ENCODE results near the gene CNOT6L. TPM values are rescaled to one million over a fixed set of nuclear protein-coding genes. Genes with fewer than 3 reads are reported as not detected.

Gene CNOT6L
- total RNA-seq, 1 donor from 2014 or later, result 15.8 TPM

DNA sequence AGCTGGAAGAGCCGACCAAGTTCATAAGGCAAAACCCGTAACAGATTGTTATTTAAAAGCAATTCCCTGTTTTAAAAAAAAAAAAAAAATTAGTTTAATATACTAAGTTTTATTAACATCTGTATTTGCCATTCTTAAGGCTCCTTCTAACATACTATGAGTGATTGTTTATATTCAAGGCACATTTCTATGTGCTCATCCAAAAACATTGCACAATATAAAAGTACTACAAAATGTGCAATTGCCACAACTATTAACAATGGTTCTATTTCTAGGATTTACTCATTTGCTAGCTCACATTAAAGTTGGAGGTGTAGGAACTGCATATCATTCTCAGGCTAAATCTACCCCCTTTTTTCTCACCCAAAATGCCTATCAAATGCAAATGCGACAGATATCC is 46.1 kb downstream of the CNOT6L start:
- H3K4me3 ChIP-seq (ENCODE audit: low read depth, low read length), result no peak overlapping the region
- TF ChIP-seq CTCF (IDR thresholded peaks at IDR 0.05; ENCODE audit: insufficient read depth, low read length, poor library complexity, severe bottlenecking), result no peak
- no peaks in the 10 kb centered on the region for H3K27me3 ChIP-seq (ENCODE audit: control insufficient read depth, insufficient read depth, low read length)
- H3K36me3 ChIP-seq (ENCODE audit: control insufficient read depth, insufficient read depth, low read length), result no peaks in the 10 kb centered on the region
- DNase-seq (ENCODE audit: low read depth), result no peak

DNA sequence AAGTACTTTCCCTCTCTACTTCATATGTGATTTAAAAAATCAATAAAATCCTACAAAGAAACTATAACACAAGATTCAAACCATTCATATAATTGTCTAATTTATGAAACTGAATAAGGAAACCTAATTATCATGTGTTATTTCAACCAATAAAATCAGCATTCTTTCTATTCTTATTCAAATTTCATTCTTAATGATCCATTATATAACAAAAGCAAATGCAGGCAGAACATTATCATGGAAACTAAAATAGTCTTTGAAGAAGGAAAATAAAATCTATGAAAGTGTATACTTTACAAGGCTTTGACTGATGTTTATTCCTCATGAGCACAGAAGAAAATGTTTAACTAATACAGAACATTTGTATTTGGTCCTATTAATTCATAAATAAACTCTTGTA is 47.6 kb downstream of the CNOT6L start:
- Histone ChIP-seq H3K4me3 (ENCODE audit: low read depth, low read length) (no peak overlapping the region), H3K27me3 (ENCODE audit: control insufficient read depth, insufficient read depth, low read length) (no peaks in the 10 kb centered on the region), H3K36me3 (ENCODE audit: control insufficient read depth, insufficient read depth, low read length) (no peaks in the 10 kb centered on the region)
- no peak for DNase-seq (ENCODE audit: low read depth)
- no peak for TF ChIP-seq CTCF (IDR thresholded peaks at IDR 0.05; ENCODE audit: insufficient read depth, low read length, poor library complexity, severe bottlenecking)

- TF ChIP-seq CTCF (IDR thresholded peaks at IDR 0.05; ENCODE audit: insufficient read depth, low read length, poor library complexity, severe bottlenecking), result no peak
- H3K27me3 ChIP-seq (ENCODE audit: control insufficient read depth, insufficient read depth, low read length), result no peaks in the 10 kb centered on the region
- H3K36me3 ChIP-seq (ENCODE audit: control insufficient read depth, insufficient read depth, low read length), result no peaks in the 10 kb centered on the region
- no peak overlapping the region for H3K4me3 ChIP-seq (ENCODE audit: low read depth, low read length)
- no peak for DNase-seq (ENCODE audit: low read depth)
These were observed 53.4 kb downstream of the CNOT6L start for GRCh38 chr4:77765720-77766119.

- TF ChIP-seq CTCF (IDR thresholded peaks at IDR 0.05; ENCODE audit: insufficient read depth, low read length, poor library complexity, severe bottlenecking), result no peak
- Histone ChIP-seq H3K4me3 (ENCODE audit: low read depth, low read length) (no peak overlapping the region), H3K36me3 (ENCODE audit: control insufficient read depth, insufficient read depth, low read length) (no peaks in the 10 kb centered on the region), H3K27me3 (ENCODE audit: control insufficient read depth, insufficient read depth, low read length) (no peaks in the 10 kb centered on the region)
- DNase-seq (ENCODE audit: low read depth), result no peak
These were observed 56.6 kb downstream of the CNOT6L start for GRCh38 chr4:77762531-77762930.

GRCh38 chr4:77761595-77761994 is 57.6 kb downstream of the CNOT6L start:
- no peak for DNase-seq (ENCODE audit: low read depth)
- no peak for TF ChIP-seq CTCF (IDR thresholded peaks at IDR 0.05; ENCODE audit: insufficient read depth, low read length, poor library complexity, severe bottlenecking)

GRCh38 chr4:77758804-77759203 is 60.4 kb downstream of the CNOT6L start:
- no peak for TF ChIP-seq CTCF (IDR thresholded peaks at IDR 0.05; ENCODE audit: insufficient read depth, low read length, poor library complexity, severe bottlenecking)
- Histone ChIP-seq H3K36me3 (ENCODE audit: control insufficient read depth, insufficient read depth, low read length) (no peaks in the 10 kb centered on the region), H3K4me3 (ENCODE audit: low read depth, low read length) (no peak overlapping the region), H3K27me3 (ENCODE audit: control insufficient read depth, insufficient read depth, low read length) (no peaks in the 10 kb centered on the region)
- DNase-seq (ENCODE audit: low read depth), result no peak

More at GRCh38 chr4:77761595-77761994, 57.6 kb downstream of the CNOT6L start:
- no peaks in the 10 kb centered on the region for H3K27me3 ChIP-seq (ENCODE audit: control insufficient read depth, insufficient read depth, low read length)
- H3K4me3 ChIP-seq (ENCODE audit: low read depth, low read length), result no peak overlapping the region
- H3K36me3 ChIP-seq (ENCODE audit: control insufficient read depth, insufficient read depth, low read length), result no peaks in the 10 kb centered on the region
